GM18517 (cell line): ENCODE data around the gene NKX6-2.
"Not testable (repeated sequence)": the region's sequence is repeated elsewhere in the genome, so short reads cannot be mapped to it uniquely, and the experiment has no call there.

ENCODE experiments used
- ATAC-seq: cut with Tn5 transposase; IDR thresholded peaks from one replicate; pipeline ENCODE4 v1.9.1; 2021; ENCODE audit warnings: mild to moderate bottlenecking, moderate library complexity; ENCODE audit not compliant: unreplicated experiment

Gene NKX6-2

DNA sequence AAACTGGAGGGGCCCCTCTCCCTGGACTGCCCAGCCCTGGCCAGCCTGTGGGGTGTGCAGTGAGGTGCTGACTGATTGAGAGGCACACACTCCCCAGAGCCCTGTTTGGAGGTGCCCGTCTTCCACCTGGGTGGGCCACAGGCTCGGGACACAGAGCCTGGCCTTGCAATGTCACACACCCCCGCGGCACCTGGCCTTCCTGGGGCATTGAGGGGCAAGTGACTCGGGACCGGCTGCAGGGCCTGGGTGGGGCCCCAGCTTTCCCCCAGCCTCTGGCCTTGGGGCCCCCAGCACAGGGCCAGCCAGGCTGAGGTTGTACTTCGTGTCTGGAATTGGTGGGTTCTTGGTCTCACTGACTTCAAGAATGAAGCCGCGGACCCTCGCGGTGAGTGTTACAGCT, 13.9 kb upstream of the NKX6-2 start:
- ATAC-seq = no peak

DNA sequence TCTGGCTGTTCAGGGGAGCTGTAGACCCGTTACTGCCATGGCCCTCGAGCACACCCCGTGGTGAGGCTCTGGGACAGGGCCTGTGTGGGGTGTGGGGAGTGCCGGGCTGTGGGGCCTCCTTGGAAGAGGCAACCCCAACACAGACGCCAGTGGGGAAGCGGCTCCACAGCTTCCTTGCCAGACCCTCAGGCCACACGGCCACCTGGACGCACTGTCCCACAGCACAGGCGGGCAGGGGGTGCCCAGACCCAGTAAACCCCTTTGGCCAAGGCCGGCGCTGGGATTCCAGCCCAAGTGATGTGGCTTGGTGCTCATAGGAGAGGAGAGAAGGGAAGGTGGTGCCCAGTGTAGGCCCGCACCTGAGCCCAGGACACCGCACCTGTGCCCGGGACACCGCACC, 12.9 kb upstream of the NKX6-2 start:
- ATAC-seq = no peak

DNA sequence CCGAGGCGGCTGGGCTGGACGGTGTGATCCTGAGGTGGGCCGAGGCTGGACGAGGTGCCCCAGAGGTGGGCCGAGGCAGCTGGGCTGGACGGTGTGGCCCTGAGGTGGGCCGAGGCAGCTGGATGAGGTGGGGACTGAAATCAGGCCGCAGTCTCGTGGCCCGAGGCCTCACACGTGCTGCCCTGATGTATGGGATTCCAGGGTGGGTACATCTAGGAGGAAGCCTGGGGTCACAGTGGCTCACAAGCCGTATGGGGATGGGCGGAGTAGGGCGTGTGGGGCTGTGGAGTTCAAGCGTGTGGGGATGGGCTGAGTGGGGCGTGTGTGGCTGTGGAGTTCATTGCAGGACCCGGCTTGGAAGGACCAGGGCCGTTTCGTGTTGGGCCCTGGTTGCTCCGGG, 12.5 kb upstream of the NKX6-2 start:
- no peak for ATAC-seq

DNA sequence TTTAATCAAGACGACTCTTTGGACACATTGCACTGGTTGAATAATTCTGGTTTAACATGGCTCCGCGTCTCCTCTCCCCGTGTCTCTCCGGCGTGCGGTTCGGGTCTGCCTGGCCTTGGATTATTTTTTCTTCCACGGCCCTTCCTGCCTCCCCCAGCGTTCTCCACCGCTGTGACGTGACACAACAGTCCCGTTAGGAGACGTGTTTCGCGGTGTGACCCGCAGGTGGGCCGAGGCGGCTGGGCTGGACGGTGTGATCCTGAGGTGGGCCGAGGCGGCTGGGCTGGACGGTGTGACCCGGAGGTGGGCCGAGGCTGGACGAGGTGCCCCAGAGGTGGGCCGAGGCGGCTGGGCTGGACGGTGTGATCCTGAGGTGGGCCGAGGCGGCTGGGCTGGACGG, 12.0 kb upstream of the NKX6-2 start:
- ATAC-seq = not testable (repeated sequence)

DNA sequence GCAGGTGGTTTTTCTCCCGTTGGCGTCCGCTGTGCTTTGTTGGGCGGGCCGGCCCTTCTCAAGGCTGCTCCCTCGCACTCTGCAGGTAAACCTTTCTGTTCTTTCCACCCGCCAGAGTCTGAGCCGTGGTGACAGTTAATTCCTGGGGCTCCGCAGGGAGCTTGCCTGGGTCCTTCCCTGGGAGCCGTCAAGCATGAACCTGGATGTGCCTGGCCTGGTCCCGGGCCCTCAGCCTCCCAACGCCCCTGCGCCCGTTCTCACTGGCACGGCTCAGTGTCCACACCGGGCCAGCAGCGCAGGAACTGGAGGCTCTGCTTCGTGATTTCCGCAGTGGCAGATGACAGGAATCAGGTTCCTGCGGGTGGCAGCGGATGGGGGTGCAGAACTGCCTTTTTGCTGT, 10.9 kb upstream of the NKX6-2 start:
- no peak for ATAC-seq

DNA sequence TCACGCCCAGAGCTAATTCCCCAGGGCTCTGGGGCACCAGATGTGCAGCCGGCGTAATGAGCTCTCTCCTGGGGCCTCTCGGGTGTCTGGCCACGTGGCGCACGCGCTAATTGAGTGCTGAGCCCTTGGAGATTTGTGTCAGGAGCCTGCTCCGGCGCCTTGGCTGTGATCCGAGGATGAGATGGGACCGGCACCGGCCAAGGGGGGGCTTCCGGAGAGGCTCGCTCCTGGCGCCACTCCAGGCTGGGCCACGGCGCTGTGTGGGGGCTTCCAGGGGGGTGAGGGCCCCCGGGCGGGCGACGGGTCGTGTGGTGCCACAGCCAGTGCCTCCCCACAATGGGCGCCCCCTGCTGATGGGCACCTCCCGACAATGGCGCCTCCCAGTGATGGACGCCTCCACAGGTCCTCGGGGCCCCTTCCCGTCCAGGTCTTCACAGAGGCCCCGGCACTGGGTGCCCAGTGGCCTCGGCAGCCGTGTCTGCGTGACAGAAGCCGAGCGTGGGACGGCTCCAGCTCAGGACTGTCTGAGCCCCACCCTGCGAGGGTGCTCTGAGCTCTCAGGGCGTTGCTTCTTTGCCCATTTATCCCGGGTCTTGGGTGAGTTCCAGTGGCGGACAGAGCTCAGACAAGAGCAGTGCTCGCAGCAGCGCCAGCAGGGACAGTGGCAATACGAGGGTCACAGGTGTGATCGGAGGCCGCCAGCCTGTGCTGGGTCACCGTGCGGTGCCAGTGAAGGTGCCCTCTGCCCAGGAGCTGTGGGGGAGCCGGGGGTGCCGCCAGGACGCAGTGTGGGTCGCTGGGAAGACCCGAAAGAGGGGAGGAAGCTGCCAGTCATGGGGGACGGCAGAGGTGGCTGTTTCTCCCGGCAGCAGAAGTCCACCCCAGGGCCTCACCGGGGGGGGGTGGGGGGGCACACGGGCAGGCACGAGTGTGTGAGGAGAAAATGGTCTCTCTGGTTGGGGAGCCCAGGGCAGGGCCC, 8.2 kb upstream of the NKX6-2 start:
- ATAC-seq = no peak

DNA sequence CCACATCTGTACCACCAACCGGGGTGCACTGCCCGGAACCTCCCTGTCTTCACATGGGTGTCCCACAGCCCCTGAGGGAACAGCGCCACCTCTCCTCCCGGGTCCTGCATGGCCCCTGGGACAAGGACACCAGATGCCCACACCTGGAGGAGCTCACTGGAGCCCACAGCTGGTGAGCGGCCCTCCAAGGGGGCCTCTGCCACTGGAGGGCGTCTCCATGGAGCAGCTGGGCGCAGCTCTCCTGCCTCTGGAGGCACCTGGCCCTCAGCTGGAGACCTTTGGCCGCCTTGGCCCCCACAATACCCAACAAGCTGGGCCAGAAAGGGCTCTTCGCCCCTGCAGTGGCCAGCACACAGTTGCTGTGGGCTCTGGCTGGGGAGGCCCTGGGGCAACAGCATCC, 7.3 kb upstream of the NKX6-2 start:
- ATAC-seq = no peak

DNA sequence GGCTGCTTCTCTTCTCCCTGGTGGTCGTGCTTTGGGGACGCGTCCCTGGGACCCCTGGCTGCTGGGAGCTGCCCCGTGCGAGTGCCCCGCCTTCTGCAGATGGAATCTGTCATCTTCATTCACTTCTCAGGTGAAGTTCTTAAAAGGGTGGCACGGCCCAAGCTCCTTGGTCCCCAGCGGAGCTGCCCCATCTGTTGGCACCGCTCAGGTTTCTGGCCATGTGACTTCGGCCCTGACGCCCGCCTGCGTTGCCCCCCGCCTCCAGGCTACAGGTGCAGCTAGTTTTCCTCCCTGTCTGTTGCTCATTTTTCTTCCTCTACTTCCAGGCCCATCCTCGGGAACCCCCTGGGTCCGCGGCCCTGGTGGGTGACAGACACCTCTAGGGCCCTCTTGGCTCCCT, 6.8 kb upstream of the NKX6-2 start:
- ATAC-seq = no peak

DNA sequence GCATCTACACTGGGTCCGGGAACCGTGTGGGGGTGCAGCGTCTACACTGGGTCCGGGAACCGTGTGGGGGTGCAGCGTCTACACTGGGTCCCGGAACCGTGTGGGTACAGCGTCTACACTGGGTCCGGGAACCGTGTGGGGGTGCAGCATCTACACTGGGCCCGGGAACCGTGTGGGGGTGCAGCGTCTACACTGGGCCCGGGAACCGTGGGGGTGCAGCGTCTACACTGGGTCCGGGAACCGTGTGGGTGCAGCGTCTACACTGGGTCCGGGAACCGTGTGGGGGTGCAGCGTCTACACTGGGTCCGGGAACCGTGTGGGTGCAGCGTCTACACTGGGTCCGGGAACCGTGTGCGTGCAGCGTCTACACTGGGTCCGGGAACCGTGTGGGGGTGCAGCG, 6.2 kb upstream of the NKX6-2 start:
- ATAC-seq = not testable (repeated sequence)

DNA sequence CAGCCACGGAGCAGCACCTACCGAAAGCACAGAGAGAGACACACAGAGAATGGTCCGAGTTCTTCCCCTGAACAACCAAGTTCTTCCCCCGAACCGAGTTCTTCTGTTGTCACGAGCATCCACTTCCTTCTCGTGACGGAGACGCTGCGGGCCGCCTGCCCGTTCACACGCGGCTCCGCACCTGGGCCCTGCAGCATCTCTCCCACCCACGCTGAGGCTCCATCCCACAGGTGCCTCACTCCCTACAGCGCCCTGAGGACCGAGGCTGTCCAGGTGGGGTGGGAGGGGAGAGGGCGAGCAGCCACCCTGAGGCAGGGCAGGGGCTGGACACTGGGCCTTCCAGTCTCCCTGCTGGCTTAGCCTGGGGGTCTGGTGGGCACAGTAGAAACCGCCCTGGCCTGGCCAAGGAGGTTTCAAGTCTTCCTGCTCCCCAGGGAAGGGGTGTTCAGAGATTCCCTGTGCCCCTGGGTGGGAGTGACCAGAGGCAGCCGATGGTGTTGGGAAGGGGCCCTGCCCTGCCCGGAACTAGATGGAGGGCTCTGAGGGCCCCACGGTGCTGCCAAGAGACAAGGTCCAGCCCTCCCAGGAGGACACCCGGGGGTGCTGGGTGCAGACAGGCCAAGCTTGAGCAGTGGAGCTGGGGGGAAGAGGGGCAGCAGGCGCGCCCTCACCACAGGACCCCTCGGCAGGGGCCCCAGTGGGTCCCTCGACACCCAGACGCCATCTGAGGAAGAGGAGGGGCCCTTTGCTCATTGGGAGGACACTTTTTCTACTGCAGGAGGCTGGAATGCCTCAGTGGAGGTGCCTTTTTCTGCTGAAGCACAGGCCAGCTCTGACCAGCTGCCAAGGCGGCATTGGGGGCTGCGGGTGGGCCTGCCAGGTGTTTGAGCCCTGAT, 5.2 kb upstream of the NKX6-2 start:
- no peak for ATAC-seq

DNA sequence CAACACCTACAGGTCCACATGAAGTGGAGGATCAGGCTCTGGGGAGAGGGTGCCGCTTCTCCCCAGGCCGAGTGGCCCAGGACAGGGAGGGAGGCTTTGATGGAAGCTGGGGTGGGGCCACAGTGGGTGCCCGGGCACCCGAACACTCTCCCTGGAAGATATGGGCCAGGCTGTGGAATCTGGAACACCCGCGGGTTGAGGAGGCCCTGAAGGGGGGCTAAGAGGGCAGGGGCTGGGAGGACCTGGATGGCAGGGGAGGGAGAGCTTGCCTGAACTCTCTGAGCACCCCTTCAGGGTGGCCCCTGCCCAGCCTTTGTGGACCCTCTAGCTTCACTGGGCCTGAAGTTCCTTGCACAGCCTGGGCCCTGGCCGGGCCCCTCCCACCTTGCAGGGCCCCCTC, 4.5 kb upstream of the NKX6-2 start:
- ATAC-seq = no peak

DNA sequence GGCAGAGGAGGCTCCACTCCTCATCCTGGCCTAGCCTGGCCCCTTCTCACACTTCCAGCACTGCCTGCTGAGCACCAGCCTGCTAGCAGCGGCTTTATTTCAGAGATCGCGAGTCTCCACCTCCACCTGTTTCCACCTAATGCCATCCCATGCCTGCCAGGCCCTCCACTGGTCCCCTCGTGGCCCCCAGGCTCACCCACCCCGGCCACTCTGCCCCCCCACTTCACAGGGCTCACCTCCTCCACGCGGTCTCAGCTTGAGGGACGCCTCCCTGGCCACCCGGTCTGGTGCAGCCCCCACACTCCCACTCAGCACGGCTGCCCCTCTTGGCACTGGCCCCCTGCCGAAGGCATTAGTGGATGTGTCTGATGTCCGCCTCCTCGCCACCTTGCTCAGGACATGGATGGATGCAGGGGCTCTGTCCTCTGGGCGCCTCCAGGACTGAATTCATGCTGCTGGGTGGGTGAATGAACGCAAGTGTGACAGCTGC, 3.8 kb upstream of the NKX6-2 start:
- ATAC-seq = no peak

DNA sequence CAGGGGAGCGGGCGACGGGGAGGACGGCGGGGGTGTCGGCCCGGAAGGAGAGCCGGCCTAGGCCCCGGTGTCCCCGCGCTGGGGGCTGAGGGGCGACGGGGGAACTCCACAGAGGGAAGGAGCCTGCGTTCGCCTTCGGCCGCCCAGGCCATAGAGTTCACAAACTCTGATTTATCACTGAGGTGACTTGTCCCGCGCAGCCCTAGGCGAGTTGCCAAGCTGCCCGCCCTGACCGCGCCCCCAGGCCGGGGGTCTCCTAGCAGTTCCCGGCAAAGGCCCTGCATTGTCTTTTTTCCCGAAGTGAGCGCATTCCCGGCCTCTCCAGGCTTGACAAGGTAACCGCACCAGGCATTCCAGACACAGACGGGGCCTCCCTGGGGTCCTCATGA, 2.9 kb upstream of the NKX6-2 start:
- no peak for ATAC-seq

DNA sequence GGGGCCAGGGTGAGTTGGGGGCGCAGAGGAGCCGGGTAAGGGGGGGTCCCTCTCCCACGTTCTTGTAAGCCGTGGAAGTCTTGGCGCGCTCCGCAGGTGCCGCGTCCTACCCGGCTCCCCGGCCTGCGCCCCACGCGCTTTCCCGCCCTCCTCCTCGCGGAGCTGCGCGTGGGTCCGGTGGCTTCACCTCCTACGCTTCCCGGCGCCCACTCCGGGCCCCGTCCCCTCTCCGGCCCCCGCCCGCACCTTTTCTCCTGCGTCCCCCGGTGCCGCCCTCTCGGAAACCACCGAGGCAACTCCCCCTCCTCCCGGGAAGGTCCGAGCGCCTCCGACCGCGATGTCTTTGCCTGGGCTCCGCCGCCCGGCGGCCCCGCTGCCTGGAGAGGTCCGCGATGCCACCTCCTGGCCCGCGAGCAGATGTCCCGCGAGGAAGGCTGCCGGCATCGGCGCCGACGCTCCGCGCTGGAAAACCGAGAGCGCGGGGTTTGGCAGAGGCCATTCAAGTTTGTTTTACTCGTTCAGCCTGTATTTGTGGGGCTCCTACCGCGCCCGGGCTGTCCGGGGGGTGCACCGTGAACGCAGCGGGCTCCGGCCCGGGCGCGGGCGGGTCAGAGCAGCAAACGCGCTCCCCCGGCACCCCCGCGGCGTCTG, 2.4 kb upstream of the NKX6-2 start:
- no peak for ATAC-seq

DNA sequence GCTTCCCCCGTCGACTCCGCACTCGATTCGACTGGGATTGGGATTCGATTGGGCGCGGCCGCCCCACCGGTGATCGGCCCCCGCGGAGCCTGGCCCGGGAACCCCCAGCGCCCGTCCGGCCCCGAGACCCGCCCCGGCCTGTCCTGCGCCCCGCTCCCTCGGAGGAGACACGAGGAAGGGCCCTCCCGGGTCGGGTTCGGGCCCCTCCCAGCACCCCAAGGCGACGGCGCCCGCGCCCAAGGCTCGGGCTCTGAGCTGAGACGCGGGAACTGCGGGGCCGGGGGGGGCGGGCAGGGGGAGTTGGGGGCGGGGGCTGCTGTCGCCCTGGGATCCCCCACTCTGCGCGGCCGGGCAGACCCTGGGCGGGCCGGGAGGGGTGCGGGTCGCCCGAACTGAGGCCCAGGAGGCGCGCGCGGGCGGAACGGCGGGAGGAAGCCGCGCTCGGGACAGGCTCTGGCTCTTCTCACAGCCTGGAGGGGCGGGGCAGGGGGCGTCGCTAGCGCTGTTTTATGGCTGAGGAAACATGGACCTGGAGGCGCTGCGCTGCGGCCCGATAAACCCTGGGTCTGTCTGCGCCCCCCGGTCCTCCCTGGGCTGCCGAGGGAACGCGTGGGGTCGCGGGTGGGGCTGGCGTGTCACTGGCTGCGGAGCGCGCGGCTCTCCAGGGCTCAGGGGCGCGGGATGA, 1.7 kb upstream of the NKX6-2 start:
- ATAC-seq = no peak

DNA sequence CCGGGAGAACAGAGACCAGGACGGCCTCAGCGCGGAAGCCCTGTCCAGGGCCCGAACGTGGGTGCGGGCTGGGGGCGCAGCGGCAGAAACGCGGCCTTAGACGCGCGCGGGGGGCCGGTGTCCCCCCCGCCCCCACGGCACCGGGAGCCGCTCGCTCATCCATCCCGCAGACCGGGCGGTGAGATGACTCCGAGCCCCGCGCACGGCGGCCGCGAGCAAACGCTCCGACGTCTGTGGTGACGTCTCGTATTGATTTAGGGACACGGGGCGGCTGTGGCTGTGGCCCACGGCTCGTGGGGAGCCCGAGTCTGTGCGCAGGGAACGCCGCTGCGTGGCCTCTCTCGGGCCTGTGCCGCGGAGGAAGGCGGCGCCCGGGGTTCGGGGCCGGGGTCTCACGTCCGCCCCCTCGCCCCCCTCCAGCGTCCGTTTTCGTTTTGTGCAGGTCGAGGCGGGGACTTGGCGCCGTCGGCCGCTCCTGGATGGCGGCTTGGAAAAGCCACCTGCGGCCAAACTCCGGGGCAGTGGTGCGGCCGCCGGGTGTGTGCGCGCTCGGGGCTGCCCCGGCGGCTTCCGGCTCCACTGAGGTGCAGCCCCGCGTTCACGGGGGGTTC, 1.0 kb upstream of the NKX6-2 start:
- ATAC-seq = no peak

DNA sequence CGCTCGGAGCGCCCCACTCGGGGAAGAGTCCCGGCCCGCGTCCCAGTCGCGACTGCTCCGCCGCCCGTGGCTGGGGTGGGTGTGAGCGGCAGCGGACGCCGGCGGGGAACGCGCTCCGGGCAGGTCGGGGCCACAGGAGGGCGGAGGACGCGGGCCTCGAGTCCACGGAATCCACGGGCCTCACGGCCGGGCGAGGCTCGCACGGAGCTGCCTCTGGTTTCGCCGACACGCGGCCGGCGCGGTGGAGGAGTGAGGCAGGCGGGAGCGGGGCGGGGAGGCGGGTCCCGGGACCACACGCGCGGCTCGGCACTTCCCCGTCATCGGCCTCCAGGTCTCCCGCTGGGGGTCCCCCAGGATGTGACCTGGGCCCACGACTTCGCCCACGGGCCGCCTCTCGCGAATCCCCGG, 533 bp upstream of the NKX6-2 start:
- ATAC-seq = no peak

DNA sequence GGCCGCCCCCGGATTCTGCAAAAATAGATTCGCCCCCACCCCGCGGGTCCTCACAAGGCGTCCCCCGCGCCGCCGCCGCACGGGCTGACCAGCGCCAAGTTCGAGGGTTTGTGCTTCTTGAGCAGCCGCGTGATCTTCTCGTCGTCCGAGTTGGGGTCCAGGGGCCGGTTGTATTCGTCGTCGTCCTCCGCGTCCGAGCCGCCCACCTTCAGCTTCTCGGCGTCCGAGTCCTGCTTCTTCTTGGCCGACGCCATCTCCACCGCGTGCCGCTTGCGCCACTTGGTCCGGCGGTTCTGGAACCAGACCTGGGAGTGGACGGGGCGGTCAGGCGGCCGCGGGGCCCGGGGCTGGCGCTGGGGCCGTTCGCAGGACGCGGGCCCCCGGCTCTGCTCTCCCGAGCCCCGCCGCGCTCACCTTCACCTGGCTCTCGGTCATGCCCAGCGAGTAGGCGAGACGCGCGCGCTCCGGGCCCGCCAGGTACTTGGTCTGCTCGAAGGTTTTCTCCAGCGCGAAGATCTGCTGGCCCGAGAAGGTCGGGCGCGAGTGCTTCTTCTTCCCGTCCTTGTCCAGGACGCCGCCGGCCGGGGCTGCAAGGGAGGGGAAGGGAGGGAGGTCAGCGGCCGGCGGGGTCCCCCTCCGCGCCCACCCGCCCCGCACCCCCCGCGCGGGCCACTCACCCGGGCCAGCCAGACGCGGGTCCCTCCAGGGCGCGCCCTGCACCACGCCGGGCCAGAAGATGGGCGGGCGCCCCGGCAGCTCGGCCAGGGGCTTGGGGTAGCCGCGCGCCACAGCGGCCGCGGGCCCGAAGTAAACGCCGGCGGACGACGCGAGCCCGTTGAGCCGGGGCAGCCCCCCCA, 853 bp downstream of the NKX6-2 start:
- no peak for ATAC-seq
